ENCODE results near the gene PDE3A.
"Not testable (repeated sequence)": the region's sequence is repeated elsewhere in the genome, so short reads cannot be mapped to it uniquely, and the experiment has no call there.

- TF ChIP-seq YY1 (IDR thresholded peaks at IDR 0.05; ENCODE audit: low read depth); CTCF (IDR thresholded peaks at IDR 0.05); MAX (IDR thresholded peaks at IDR 0.05; ENCODE audit: low read depth); EP300 (IDR thresholded peaks at IDR 0.05; ENCODE audit: borderline replicate concordance in 1 of 2, low read depth in 1 of 2, low read length in 1 of 2); GABPA (IDR thresholded peaks at IDR 0.05; ENCODE audit: low read depth); SMC3 (IDR thresholded peaks at IDR 0.05; ENCODE audit: low read depth, low read length): not testable (repeated sequence)
Observed at GRCh38 chr12:20615020-20615419, 246.7 kb downstream of the PDE3A start.

Data from SK-N-SH (cell line).